Fibroblast of lung (primary cell): ENCODE measurements around the gene TNFSF10.

ENCODE experiments used
- EZH2 ChIP-seq: IDR thresholded peaks from 2 replicates; pipeline ENCODE4 v1.5.1; 2012; ENCODE audit warnings: low read length, control low read depth, mild to moderate bottlenecking; ENCODE audit errors: missing control alignments
- TF ChIP-seq, protein P1 (sequence below), 2 donors: IDR thresholded peaks in 1 of 2; conservative IDR thresholded peaks in 1 of 2; 1 replicate in 1 of 2; 2 replicates in 1 of 2; pipeline ENCODE4 v1.5.1; 2011 to 2012; ENCODE audit warnings: low read length in 2 of 2, control low read depth in 1 of 2, inconsistent platforms in 1 of 2, low read depth in 1 of 2, mild to moderate bottlenecking in 1 of 2

DNA sequence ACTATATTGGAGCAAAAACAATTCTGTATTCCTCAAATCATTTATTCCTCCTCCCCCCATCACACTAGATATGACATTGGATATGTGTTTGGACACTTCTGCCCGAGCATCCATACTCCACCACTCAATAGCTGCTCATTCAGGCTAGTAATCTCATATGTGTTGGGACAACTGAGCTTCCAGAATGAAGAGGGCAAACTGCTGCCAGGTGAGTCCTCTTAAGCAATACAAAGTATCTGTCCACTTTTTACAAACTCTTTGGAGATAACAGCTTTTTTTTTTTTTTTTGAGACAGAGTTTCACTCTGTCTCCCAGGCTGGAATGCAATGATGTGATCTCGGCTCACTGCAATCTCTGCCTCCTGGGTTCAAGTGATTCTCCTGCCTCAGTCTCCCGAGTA lies 5.4 kb upstream of the TNFSF10 start:
- TF ChIP-seq, protein P1, sequence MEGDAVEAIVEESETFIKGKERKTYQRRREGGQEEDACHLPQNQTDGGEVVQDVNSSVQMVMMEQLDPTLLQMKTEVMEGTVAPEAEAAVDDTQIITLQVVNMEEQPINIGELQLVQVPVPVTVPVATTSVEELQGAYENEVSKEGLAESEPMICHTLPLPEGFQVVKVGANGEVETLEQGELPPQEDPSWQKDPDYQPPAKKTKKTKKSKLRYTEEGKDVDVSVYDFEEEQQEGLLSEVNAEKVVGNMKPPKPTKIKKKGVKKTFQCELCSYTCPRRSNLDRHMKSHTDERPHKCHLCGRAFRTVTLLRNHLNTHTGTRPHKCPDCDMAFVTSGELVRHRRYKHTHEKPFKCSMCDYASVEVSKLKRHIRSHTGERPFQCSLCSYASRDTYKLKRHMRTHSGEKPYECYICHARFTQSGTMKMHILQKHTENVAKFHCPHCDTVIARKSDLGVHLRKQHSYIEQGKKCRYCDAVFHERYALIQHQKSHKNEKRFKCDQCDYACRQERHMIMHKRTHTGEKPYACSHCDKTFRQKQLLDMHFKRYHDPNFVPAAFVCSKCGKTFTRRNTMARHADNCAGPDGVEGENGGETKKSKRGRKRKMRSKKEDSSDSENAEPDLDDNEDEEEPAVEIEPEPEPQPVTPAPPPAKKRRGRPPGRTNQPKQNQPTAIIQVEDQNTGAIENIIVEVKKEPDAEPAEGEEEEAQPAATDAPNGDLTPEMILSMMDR (conservative IDR thresholded peaks at IDR 0.05 in 1 of 2, IDR thresholded peaks at IDR 0.05 in 1 of 2; ENCODE audit: low read depth in 1 of 2, low read length in 2 of 2), result no peak
- no peak for TF ChIP-seq EZH2
